ENCODE results near the gene MTCH2.
A peak's percentile ranks its signal among the peaks of the same experiment; 100 is the strongest.

GRCh38 chr11:47642099-47642855 is at the start of gene MTCH2:
- TF ChIP-seq POLR2A (IDR thresholded peaks at IDR 0.05; ENCODE audit: low read depth, low read length) (peak; percentile 95), POLR2AphosphoS5 (IDR thresholded peaks at IDR 0.05; ENCODE audit: low read depth, low read length) (peak; percentile 93)

Measured in GM12892 (cell line).